ENCODE data around the gene OSBPL9.
A peak's percentile ranks its signal among the peaks of the same experiment; 100 is the strongest.
"Not testable (repeated sequence)": the region's sequence is repeated elsewhere in the genome, so short reads cannot be mapped to it uniquely, and the experiment has no call there.

Gene OSBPL9

DNA sequence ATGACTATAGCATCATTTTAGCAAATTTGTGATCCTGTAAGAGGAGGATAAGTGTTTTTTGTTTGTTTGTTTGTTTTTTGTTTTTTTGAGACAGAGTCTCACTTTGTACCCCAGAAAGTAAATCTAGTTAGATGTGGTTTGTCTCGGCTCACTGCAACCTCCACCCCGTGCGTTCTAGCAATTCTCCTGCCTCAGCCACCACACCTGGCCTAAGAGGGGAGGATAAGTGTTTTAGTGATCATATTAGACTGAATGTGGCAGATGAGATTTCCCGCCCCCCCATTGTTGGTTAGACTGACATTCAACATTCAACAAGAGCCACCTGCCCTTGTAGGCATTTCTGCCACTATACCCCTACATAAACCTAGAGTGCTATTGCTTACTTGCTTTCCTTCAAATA lies 98.5 kb downstream of the OSBPL9 start:
- DNase-seq, result no peak

DNA sequence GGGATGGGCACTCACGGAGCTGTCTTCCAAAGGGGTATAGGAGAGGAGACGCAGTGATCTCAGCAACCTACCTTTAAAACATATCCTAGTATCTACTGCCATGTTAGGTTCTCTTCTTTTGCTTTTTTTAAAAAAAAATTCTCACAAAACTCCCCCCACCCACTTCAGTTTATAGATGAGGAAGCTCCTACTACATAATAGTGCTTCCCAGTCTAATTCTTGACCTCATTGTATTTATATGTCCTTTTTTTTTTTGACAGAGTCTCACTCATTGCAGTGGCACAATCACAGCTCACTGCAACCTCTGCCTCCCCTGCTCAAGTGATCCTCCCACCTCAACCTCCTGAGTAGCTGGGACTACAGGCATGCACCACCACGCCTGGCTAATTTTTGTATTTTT lies 99.9 kb downstream of the OSBPL9 start:
- no peak for DNase-seq

DNA sequence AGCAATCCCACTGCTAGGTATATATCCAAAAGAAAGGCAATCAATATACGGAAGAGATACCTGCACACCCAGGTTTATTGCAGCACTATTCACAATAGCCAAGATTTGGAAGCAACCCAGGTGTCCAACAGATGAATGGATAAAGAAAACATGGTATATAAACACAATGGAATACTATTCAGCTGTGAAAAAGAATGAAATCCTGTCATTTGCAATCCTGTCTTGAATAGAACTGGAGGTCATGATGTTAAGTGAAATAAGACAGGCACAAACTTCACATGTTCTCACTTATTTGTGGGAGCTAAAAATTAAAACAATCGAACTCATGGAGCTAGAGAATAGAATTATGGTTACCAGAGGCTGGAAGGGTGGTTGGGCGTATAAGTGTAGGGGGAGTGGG lies 101.0 kb downstream of the OSBPL9 start:
- DNase-seq, result no peak

DNA sequence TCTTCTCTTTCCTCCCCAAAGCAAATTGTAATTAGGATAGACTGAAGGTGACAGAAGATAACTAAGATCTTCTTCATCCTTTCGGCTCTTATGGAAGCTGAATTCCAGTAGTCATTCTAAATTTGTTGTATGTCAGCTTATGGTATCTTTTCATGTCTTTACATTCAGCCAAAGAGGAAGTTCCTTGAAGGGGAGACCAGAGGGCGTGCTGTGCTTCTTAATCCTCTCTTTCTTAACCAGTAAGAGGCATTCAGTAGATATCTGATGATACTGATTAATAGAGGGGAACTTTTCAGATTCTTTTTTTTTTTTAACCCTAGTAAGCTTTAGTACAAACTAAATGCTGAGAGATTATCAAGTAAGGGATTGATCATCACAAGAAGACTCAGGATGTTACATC lies 102.3 kb downstream of the OSBPL9 start:
- no peak for DNase-seq

DNA sequence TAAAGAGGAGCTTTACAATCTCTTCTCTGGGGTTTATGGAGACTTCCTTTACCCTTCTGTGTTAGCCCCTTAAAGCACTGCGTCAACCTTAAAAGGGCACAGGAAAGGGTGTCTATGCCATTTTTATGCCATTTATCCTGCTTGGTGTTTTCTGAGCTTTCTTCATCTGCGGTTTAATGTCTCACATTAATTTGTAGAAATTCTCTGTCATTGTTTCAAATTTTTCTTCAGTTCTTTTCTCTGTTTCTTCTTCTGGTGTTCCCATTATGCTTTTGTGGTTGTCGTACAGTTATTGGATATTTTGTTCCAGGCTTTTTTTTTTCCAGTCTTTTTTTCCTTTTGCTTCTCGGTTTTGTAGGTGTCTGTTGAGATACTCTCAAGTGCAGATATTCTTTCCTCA lies 107.9 kb downstream of the OSBPL9 start:
- DNase-seq, result no peak

DNA sequence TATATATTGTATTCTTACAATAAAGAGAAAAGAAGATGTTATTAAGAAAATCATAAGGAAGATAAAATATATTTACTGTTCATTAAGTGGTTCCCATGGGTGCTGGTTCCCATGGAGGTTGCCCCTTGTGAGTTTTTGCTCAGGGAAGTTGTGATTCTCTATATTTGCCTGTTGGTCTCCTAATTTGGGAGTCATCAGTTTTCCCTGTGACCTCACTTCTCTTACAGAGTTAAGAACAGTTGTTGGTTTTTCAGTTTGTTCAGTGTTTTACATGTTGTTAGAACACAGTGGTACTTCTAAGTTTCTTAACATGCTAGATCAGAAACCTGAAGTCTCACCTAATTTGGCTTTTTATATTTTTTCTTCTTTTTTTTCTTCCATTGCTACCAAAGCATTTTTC lies 109.2 kb downstream of the OSBPL9 start:
- no peak for DNase-seq

DNA sequence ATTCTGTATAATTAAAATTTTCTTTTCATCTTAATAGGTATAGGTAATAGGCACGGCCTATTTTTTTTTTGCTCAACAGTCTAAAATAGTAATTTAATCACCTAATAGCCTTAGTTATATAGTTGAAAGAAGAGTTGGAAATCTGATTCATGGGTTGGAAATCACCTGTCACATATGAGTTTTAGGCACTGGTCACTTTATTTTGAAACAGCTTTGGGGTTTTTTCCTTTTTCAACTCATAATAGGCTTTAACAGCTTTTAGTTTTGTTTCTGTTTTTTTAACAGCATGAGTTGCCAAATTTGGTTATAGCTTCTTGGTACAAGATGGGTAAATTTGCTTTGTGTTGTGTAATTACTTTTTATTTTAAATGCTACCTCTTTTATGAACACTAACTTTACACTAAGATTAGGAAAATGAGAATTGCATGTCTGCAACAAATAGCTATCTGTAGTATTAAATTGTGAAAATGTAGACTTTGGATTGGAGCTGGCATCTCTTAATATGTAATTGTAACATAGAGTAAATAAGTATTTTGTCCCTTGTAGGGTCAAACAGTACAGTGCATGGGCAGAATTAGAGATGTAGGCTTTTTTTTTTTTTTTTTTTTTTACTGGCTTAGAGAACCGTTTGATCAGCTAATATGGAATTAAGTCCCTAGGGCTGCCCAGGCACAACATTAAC lies 109.8 kb downstream of the OSBPL9 start:
- DNase-seq, result no peak

DNA sequence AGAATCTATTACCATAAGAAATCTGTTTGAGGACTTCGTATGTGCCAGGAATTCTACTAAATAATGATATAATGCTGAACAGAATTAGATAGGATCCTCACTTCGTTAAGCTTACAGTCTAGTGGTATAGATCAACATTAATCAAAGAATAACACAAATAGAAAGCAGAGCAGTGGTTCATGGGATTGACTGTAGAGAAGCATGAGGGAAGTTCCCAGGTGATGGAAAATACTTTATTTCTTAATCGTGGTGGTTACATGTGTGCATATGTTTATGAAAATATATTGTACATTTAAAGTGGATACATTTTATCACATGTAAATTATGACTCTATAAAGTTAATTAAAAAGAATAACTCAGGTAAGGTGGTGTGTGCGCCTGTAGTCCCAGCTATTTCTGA lies 110.5 kb downstream of the OSBPL9 start:
- DNase-seq, result no peak

DNA sequence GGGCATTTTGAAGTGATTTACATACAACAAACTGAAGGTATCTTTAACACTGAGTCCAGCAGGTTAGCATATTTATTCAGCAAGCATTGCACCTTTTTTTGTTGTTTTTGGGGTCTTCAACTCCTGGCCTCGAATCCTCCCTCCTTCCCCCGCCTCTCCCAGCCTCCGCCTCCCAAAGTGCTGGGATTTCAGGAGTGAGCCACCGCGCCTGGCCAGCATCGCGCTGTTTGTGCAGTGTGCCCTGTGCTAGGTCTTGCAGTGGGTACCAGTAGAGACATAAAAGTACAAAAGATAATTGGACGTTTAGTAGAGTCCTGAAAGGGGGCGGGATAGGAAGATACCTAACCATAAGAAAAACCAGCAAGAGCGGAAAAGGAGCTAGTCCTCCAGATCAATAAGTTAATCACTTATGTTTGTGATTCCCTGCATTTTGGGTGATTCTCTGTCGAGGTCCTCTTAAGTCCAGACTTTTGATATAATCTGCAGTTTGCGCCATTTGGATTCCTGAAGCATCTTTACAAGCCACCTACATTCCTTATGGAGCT lies 111.8 kb downstream of the OSBPL9 start:
- DNase-seq, result peak; percentile 71

DNA sequence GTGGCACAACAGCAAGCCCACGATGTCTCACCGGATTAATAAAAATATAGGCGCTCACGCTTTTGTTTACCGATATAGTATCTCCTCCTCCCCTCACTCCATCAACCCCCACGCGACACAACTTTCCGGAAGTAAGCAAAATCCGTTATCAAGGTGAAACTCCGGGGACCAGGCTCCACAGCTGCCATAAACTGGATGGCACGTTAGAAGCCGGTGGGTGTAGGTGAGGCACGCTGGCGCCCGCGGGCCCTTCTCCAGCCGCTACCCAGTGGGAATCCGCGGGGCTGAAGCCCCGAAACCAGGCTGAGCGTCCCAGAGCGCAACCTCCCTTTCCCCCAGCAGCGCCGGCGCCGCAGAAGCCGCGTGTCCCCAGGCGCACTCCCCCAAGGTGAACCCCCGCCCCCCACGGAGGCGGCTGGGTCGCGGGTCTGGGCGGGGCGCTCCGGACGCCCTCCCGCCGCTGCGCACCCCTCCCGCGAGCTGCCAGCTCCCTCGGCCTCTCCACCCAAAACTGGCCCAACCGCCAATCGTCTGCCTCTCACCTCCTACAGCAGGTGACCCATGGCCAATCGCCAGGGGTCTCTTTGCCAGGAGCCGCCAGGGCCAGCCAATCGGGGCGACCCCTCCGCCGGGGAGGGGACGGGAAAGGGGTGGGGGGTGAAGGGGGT lies 112.4 kb downstream of the OSBPL9 start:
- DNase-seq, result peak; percentile 99

DNA sequence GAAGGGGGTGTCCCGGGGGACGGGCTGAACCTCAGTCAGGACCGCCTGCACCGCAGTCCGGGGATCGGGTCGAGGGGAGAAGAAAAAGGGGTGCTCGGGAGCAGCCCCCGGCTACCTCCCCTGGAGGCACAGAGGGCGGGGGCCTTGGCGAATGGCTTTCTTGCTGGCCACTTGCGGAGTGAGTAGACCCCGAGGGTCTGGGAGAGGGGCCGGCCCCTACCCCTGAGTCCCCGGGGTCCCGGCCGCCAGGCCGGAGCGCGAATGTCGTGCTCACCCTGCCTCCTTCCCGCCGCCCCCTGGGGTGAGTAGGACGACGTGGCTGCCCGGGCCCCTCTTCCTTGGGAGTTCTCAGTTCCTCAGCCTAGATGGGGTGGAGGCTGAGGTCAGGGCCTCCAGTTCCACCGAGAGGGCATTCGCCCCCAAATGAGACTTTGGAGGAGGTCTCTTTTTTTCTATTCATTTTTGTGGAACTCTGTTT lies 113.0 kb downstream of the OSBPL9 start:
- DNase-seq, result peak; percentile 75

DNA sequence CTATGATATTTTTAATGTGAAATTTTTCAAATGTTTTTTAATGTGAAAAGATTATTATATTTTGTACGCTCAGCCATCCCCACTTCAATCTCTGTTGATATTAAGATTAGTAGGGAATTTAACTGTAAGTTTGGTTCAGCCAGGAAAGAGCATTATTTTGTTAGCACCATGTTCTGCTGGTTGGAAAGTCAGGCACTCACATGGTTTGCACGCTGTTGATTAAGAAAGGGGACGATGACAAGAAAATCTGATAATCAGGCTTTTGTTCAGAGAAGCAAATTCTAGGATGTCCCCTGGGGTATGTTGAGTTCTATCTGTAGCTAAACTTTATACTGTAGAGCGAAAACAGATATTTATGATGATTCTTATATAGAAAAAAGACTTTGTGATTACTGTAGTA lies 115.1 kb downstream of the OSBPL9 start:
- no peak for DNase-seq

DNA sequence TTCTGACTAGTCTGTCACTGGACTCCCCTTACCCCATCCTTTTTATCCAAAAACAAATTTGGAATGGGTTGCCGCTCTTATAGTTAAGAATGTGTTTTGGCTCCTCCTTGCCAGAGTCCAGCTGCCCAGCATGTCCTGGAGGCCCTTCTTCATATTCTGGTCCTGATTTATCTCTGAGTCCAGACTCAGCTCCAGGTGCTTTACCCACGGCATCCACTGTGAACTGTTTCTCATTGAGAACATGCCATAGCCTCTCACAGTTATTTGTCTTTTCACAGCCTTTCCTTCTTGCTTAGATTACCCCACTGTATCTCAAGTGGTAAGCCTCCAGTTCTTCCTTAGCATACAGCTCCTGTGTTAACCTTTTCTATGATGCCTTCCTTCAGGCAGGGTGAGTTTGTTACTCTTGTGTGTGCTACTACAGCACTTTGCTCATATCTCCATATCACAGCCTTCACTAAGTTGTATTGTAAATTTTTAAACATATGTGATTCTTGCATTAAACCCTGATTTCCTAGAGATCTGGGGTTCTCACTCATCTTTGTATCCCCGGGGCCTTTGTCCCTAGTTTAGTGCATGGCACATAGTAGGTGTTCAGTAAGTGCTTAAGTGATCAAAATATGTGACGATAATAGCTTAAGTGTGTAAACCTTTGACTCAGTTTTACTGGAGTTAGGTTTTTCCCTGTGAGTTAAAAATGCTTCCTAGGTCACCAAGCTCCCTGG lies 116.0 kb downstream of the OSBPL9 start:
- DNase-seq, result peak; percentile 23

DNA sequence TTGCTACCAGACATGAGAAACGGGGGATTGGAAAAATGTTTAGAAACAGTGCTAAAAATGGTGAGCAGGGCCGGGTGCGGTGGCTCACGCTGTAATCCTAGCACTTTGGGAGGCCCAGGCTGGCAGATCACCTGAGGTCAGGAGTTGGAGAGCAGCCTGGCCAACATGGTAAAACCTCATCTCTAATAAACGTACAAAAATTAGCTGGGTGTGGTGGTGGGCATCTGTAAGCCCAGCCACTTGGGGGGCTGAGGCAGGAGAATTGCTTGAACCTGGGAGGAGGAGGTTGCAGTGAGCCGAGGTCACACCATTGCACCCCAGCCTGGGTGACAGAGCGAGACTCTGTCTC lies 116.5 kb downstream of the OSBPL9 start:
- not testable (repeated sequence) for DNase-seq

DNA sequence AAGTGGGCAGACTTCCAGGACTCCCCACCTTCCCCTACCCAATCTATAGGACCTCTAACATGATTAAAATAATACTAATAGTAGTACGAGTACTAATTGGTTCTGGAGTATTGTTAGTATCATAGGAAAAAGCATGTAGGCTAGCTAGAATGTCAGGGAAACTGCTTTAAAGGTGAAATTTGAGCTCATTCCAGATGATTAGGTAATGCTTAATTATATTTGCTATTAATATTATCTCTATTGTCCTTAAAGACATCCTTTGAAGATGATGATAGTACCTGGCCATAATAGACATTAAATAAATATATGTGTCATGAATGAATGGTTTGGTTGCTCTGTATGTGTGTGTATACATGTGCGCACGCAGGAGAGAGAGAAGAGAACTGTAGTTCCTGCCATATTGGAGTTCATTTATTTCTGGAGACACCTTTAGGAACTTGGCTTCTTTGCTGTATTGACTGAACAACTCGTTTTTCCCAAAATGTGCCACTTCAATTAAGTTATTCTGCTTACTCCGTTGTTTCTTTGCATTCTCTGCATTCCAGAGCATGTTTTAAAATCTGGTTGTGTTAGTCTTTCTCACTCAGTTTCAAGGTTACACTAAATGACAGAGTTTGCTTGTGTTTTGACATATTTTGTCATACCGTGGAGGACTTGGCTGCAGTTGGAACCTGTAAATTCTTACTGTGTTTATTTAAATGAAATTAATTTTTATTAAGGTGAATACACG lies 117.1 kb downstream of the OSBPL9 start:
- peak; percentile 46 for DNase-seq

DNA sequence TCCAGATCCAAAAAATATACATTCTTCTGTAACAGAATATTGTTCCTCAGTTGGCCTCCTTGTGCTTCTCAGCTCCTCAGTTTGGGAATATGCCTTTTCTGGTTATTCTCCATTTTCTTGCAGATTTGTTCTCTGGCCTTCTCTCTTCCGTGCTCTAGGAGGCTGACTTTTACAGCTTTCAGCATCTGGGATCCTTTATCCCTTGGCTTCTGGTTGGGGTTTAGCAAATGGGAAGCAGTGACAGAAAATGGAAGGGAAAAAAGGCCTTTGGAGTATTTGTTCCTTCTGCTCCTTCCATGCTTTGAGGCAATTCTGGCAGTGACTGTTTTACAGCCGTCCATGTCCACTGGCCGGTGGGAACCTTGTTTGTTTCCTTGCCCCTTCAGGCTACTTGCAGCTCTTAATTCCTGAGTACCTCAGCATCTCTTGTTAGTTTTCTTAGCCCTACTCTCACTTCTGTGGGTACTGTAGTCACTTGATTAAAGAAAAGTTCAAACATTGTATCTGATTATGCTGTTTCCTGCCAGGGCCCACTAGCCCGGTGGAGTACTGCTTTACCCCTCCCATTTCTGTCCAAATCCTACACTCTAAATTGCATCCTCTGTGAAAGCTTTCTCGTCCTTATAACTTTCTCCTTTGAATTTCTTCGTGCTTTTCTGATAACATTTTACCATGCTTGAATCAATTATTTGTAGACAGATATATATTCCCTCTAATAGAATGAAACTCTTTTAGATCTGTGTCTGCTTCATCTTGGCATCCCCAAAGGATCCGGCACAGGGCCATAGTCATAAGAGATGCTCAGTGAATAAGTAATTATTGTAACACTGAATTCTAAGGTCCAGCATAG lies 118.2 kb downstream of the OSBPL9 start:
- no peak for DNase-seq

DNA sequence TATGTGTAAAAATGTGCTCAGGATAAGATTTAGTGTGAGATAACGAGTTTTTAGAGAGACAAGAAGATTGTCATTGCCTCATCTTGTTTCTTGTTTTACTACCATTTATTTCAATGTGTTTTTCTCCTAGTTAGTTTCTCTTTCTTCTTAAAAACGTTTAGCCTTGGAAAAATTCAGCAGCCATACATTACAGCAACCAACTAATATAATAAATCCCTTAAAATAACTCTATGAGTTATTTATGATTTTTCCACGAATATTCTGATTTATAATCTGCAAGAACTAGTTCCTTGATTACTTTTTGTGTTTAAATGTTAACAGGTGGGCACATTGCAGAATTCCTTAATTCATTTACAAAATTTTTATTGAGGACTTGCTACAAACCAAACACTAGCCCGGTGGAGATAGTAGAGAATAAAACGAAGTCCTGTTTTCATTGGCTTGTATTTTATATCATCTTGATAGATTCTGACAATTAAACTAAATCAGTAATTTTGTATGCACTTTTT lies 118.9 kb downstream of the OSBPL9 start:
- no peak for DNase-seq

DNA sequence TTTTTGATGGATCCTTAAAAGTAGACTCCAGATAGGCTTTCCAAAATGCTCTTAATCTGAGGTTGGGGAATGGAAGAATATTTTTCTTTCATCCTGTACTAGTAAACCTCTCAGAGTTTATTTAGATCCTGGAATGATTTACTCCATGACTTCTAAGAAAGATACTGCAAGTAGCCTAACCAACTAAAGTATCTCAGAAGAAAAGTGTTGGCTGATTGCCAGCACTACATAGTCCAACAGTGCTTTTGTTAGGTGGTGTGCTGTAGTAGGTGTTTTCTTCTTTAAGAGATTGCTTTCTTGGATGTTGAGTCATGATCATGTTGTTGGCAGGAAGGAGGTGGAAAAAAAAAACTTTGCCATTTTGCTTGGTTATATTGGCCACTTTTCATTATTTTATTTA lies 119.8 kb downstream of the OSBPL9 start:
- peak; percentile 61 for DNase-seq

DNA sequence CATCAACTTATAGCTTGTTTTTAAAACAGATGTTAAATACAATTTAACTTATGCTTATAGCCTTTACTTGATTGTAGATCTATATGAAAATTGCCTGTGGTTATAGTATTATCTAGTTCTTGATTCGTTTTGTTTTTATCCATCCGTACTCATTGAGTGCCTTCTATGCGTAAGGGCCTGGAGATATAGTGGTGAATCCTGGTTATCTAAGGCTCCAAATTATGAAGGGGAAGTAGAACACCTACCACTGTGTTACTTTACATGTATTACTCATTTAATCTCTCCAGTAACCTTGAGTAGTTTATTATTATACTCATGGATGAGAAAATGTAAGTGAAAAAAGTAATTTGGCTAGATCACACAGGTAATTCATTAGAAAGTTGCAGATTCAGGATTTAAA lies 121.8 kb downstream of the OSBPL9 start:
- no peak for DNase-seq

DNA sequence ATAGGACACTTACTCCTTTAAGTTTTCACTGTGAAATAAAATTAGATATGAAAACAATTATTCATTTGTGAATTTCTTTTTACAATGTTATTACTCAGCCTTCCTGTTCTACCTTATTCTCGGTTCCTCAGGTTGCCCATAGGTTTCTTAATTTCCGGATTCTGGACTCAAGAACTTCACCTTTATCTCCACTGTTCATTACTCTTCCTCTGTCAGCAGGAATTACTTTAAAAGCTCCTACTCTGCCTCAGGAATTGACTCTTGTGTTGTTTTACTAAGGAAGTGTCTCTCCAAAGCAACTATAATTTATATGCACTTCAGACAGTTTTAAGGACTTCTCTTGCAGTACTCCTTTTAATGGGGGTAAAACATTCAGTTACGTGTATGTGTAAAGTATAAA lies 123.8 kb downstream of the OSBPL9 start:
- no peak for DNase-seq

DNA sequence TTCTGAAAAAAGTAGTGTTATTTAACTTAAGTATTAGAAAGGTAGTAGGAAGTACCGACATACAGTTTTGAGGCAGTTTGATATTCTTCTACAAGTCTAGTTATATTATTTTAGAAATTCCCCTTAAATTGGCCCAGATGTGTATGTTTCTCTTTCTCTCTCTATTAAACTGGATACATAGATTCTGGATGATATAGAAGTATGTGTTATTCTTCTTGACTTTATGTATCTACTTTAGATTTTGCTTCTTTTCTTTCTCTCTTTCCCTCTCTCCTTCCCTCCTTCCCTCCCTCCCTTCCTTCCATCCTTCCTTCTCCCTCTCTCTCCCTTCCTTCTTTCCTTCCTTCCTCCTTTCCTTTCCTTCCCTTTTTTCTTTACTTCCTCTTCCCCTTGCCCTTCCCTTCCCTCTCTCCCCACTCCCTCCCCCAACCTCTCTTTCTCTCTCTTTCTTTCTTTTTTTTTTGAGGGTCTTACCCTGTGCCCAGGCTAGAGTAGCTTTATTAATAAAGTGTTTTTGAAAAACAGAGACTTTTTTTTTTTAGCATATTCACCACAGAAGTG lies 124.3 kb downstream of the OSBPL9 start:
- DNase-seq, result no peak
